Anterior cingulate cortex (tissue), 58 donors: ENCODE measurements around the gene KLK10.
"Not testable (repeated sequence)": the region's sequence is repeated elsewhere in the genome, so short reads cannot be mapped to it uniquely, and the experiment has no call there.

Experiments used
- DNase-seq, 58 donors: peaks; one replicate each; lab custom pipeline; 2025; lab: John Stamatoyannopoulos, UW

Gene KLK10

GRCh38 chr19:51003316-51003715, 16.2 kb downstream of the KLK10 start:
- DNase-seq, result no peak

DNA sequence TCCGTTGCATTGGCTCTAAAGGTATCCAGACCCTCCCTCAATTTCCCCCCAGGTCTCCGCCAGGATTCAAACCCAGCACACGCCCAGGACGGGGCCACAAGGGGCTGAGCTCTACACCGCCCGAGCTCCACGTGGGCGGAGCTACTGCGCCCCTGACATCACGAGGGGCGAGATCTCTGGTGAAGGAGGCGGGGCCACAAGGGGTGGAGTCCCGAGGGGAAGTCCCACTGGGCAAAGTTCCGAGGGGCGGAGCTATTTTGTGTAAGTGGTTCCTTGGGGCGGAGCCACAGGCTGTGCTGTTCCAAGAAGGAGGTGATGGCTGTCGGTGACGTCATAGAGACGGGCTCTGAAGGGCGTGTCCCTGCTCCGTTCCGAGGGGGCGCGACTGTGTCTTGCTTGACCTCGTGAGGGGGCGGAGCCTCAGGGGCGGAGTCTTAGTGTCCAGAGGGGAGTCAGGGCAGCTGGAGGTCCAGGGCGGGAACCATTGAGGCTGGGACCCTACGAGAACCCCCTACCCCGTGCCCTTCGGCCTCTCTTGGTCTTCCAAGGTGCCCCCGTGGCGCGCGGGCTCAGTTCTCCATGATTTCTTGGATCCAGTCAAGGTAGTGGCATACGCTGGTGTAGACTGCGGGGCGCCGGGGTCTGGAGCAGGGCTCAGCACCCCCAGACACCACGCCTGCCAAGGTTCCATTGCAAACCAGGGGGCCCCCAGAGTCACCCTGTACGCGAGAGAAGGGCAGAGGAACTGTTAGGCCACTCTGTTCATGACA, 16.8 kb downstream of the KLK10 start:
- DNase-seq, result peak in 3 of 58 donors; percentile 20 to 37 (median 22)

GRCh38 chr19:51002089-51002532, 17.4 kb downstream of the KLK10 start:
- DNase-seq, result no peak

GRCh38 chr19:51001515-51001914, 18.0 kb downstream of the KLK10 start, which contains the start of gene KLK8:
Gene KLK8 (minus strand): TSS chr19:51001604. CDS start chr19:51001167, 437 bp downstream.
- no peak for DNase-seq

GRCh38 chr19:51000981-51001380, 18.5 kb downstream of the KLK10 start:
- DNase-seq, result no peak

- DNase-seq, result no peak
Observed at GRCh38 chr19:51000426-51000825, 19.1 kb downstream of the KLK10 start.

- no peak for DNase-seq
Observed at GRCh38 chr19:50998686-50999085, 20.8 kb downstream of the KLK10 start.

GRCh38 chr19:50998061-50998460, 21.4 kb downstream of the KLK10 start:
- DNase-seq, result no peak

- no peak for DNase-seq
Observed at GRCh38 chr19:50994129-50994528, 25.4 kb downstream of the KLK10 start.

DNA sequence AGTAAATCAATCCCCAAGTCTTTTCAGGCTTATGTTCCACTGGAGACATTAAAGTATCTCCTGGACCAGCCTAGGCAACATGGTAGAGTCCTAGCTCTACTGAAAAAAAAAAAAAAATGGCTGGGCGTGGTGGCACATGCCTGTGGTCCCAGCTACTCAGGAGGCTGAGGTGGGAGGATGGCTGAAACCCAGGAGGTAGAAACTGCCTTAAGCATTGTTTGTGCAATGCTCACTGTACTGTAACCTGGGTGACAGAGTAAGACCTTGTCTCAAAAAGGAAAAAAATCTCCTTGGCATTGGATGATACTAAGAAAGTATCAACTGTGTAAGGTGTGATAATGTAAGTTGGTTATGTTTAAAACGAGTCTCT, 26.9 kb downstream of the KLK10 start:
- no peak for DNase-seq

GRCh38 chr19:50984416-50984815, 35.1 kb downstream of the KLK10 start:
- not testable (repeated sequence) for DNase-seq

- peak in 9 of 58 donors; percentile 5 to 31 (median 13) for DNase-seq
Observed at GRCh38 chr19:50983625-50984292, 35.8 kb downstream of the KLK10 start, which contains the start of gene KLK7. Gene KLK7 (minus strand): TSS chr19:50983917. CDS start chr19:50982399, 1,518 bp downstream.

GRCh38 chr19:50982186-50982585, 37.3 kb downstream of the KLK10 start:
- DNase-seq, result no peak

DNA sequence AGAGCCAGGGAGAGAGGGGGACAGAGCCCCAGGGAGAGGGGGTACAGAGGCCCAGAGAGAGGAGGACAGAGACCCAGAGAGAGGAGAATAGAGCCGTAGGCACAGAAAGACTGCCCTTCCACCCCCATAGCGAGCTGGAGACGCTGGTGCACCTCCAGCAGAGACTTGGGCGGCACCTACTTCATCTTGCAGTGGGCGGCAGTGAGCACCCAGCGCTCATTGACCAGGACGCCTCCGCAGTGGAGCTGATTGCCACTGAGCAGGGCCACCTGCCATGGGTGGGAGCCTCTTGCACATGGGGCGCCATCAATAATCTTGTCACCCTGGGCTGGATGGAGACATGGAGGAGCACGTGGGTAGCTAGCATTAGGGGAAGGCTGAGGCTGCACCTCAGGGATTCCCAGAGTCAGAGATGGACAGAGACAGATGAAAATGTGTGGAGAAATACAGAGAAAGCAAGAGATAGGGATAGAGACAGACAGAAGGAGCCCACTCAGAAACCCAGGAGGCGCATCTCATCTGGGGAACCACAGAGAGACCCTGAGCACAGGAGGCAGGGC, 37.8 kb downstream of the KLK10 start:
- peak in 3 of 58 donors; percentile 0 to 25 (median 8) for DNase-seq

DNA sequence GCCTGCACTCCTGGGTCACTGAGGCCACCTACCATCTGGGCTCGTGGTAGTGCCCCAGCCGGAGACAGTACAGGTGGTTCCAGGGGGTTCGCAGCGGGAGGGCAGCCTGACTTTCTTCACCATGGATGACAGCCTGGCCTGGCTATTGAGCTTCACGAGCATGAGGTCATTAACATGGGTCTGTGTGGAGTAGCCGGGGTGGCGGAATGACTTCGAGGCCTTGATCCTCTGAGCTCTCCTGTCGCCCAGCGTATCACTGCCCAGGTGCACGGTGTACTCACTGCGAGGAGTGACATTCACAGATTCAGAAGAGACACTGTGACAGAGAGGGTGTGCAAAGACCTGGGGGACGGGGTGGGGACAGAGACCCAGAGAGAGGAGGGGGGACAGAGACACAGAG, 39.3 kb downstream of the KLK10 start:
- DNase-seq, result no peak

GRCh38 chr19:50979758-50980157, 39.8 kb downstream of the KLK10 start:
- no peak for DNase-seq

DNA sequence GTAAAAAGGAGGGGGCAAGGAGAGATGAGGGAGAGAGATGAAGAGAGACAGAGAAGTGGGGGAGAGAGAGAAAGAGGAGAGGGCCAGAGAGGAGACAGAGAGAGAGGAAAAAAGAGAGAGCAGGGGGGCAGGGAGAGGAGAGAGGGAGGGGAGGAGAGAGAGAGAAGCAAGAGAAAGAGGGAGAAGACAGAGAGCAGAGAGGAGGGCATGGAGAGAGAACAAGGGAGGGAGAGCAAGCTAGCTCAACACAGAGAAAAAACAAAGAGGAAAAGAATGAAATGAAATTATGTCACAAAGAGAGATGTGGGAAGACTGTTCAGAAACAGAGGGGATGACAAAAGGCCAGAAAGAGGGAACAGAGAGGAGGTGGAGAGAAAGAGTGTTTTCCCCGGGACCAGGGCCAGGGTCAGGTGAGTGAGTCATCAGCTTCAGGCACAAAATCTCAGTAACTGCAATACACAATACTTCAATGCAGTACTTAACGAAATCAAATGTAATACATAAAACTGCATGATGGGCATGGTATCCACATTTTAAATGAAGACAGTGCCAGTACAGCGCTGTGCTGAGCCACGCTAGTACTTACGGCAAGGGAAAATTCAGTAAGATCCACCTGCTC, 40.6 kb downstream of the KLK10 start:
- DNase-seq, result no peak

DNA sequence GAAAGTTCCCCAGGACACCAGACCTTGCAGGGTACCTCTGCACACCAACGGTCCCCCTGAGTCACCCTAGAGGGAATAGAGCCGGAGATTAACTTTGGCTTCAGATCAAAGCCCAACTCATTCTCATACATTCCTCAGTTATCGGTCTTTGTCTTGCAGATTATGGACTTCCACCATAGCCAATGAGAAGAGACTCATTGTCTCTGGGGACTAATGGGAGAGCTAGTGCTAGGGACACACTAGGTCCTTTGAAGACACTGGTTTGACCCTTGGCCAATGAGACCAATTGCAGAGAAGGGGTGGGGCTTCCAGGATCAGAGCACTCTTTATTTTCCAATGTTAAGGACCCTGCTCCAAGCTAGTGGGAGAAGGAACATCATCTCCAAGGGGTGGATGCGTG, 41.9 kb downstream of the KLK10 start:
- no peak for DNase-seq

- DNase-seq, result no peak
Observed at GRCh38 chr19:50975766-50976165, 43.7 kb downstream of the KLK10 start.

- no peak for DNase-seq
Observed at GRCh38 chr19:50974702-50975556, 44.6 kb downstream of the KLK10 start.
